Cardiac fibroblast (primary cell): Measurements from ENCODE around the gene MICAL3.

Experiments used
- DNase-seq, 2 donors: peaks; one replicate each; pipeline versions ENCODE4 v3.0.0 to v3.0.0-alpha.2; 2010; ENCODE audit warnings: low read depth in 2 of 2
- H3K4me3 ChIP-seq, 2 donors: replicated peaks in 1 of 2; 1 replicate in 1 of 2; 2 replicates in 1 of 2; pipeline ENCODE4 v1.5.1; 2011; ENCODE audit warnings: low read depth in 2 of 2, low read length in 2 of 2, mild to moderate bottlenecking in 2 of 2, moderate library complexity in 1 of 2
- TF ChIP-seq, protein P1 (sequence below): IDR thresholded peaks from one replicate; pipeline ENCODE4 v1.5.1; 2011; ENCODE audit warnings: low read depth, mild to moderate bottlenecking, low read length, inconsistent platforms

The MICAL3 gene

DNA sequence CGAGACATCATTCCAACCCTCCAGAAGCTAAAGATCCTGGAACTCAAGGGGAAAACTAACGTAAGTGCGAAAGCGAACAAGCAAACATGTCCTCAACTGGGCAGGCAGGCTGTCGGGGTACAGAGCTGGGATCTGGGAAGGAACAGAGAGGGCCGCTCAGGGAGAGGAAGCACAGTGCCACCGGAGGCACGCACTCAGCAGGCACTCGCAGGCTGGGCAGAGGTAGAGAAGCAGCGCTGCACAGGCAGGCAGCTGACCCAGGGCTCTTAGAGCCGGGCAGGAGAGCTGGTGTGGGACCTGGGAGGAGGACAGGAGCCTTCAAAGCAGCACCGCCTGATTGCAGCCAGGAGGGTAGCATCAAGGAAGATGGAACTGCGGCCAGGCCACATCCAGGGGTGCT, 62.2 kb downstream of the MICAL3 start:
- no peak overlapping the region for H3K4me3 ChIP-seq
- DNase-seq, result no peak
- TF ChIP-seq, protein P1, sequence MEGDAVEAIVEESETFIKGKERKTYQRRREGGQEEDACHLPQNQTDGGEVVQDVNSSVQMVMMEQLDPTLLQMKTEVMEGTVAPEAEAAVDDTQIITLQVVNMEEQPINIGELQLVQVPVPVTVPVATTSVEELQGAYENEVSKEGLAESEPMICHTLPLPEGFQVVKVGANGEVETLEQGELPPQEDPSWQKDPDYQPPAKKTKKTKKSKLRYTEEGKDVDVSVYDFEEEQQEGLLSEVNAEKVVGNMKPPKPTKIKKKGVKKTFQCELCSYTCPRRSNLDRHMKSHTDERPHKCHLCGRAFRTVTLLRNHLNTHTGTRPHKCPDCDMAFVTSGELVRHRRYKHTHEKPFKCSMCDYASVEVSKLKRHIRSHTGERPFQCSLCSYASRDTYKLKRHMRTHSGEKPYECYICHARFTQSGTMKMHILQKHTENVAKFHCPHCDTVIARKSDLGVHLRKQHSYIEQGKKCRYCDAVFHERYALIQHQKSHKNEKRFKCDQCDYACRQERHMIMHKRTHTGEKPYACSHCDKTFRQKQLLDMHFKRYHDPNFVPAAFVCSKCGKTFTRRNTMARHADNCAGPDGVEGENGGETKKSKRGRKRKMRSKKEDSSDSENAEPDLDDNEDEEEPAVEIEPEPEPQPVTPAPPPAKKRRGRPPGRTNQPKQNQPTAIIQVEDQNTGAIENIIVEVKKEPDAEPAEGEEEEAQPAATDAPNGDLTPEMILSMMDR, result no peak

DNA sequence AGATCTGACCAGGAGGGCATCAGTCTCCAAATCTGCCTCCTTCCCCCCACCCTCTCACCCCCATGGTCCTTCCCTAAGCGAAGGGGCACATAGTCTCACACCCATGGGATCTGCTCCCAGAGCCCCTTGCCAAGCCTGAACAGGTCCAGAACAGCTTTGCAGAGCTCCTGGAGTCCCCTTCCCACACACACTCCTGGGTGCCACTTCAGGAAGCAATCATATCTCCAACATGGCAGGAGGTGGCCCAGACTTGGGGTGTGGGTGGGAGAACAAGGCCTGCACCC, 63.0 kb downstream of the MICAL3 start:
- DNase-seq, result no peak
- TF ChIP-seq, protein P1, result no peak

DNA sequence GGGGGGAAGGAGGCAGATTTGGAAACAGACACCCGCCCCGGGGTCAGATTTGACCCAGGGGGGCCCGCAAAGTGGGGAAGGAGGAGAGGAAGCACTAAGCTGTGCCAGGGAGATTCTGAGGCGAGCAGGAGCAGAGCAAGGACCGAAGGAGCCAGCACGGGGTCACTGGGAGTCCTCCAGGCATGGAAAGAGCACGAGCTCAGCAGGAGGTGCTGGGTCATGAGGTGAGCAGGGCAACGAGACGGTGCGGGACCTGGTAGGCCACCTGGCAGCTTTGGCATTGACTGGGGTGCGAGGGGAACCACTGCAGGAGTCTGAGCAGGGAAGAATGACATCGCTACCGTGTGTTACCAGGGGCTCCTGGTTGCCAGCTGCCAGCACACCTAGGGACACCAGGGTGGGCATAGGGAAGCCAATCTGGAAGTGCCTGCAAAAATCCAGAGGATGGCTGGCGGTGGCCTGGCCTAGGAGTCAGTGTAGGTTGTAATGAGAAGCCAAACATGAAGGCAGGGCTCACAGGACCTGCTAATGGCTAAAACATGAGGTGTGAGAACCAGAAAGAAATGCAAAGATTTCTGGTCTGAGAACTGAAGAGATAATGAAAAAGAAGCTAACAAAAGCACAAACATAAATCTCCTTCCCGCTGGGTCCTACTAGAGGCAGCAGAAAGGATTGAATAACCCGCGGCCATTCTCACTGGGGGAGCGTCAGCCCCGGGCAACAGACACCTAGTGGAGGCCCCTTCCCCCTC, 63.5 kb downstream of the MICAL3 start:
- H3K4me3 ChIP-seq, result no peak overlapping the region
- TF ChIP-seq, protein P1, result no peak
- no peak for DNase-seq

More for the DNA sequence above, 63.0 kb downstream of the MICAL3 start:
- H3K4me3 ChIP-seq, result no peak overlapping the region

DNA sequence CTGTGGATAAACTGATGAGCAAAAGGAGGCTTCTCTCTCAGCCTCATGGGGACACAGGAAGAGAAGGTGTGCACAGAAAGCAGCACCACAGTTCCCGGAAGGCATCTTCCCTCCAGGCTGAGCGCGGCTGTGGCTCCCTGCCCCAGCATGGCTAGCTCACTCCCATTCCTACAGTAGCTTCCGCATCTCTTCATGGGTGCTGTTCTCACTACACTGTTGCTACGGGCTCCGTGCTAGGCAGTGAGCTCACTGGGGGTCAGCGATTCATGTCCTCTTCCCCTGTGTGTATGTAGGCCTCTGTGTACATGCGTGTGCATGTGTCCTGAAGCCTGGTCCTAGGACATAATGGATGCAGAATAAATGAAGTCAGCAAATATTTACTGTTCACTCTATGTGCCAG, 64.3 kb downstream of the MICAL3 start:
- no peak overlapping the region for H3K4me3 ChIP-seq
- TF ChIP-seq, protein P1, result no peak
- DNase-seq, result no peak

DNA sequence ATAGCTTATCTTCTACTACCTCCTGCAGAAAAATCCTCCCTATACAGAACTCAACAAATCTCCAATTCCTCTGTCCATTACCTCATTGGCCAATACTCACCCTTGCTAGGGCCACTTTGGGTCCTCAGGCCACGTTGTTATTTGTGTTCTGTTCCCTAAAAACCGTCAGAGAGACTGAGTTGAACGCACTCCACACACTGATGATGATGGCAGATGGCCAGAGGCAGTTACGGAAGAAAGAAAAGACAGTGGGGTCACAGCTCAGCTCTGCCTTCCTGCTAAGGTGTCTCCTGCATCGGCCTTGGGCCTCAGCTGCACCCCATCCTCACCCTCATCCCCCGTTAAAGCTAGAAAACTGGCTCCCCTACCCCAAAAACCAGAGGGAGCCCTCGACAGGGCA, 66.2 kb downstream of the MICAL3 start:
- no peak for DNase-seq
- no peak overlapping the region for H3K4me3 ChIP-seq

DNA sequence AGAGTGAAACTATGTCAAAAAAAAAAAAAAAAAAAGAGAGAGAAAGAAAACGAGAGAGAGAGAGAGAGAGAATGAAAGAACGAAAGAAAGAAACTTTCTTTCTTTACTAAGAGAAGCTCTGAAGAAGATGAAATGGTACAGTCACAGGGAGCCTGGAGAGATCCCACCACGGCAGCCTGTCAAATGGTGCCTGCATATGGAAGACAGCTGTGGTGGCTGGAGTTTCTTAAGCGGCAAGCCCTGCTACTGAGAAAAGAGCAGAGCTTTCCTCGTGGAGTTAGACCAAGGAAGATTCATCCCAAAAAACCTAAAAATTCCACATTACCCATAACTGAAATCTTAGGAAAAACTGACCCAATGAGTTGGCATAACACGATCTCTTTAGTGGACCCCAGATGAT, 66.7 kb downstream of the MICAL3 start:
- no peak overlapping the region for H3K4me3 ChIP-seq
- no peak for DNase-seq
- TF ChIP-seq, protein P1, result no peak

More for the DNA sequence above, 66.2 kb downstream of the MICAL3 start:
- TF ChIP-seq, protein P1, result no peak

DNA sequence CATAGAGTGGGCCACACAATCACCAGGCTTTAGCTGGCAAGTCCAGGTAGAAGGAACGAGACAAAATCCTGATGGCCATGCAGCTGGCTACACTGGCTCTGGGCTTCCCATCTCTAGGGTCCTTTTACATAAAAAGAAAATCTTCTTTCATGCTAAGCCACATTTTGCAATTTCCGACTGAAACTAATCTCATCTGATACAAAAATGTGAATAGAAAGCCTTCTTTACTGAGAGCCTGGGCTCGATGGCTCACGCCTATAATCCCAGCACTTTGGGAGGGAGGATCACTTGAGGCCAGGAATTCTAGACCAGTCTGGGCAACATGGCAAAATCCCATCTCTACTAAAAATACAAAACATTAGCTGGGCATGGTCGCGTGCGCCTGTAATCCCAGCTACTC, 67.2 kb downstream of the MICAL3 start:
- no peak overlapping the region for H3K4me3 ChIP-seq
- no peak for DNase-seq
- TF ChIP-seq, protein P1, result no peak
